ENCODE results near the gene ZBTB45. TPM values are rescaled to one million over a fixed set of nuclear protein-coding genes. Genes with fewer than 3 reads are reported as not detected.

Gene ZBTB45
- total RNA-seq, 2 experiments from 2014 or later = 10.7 to 14.7 TPM

DNA sequence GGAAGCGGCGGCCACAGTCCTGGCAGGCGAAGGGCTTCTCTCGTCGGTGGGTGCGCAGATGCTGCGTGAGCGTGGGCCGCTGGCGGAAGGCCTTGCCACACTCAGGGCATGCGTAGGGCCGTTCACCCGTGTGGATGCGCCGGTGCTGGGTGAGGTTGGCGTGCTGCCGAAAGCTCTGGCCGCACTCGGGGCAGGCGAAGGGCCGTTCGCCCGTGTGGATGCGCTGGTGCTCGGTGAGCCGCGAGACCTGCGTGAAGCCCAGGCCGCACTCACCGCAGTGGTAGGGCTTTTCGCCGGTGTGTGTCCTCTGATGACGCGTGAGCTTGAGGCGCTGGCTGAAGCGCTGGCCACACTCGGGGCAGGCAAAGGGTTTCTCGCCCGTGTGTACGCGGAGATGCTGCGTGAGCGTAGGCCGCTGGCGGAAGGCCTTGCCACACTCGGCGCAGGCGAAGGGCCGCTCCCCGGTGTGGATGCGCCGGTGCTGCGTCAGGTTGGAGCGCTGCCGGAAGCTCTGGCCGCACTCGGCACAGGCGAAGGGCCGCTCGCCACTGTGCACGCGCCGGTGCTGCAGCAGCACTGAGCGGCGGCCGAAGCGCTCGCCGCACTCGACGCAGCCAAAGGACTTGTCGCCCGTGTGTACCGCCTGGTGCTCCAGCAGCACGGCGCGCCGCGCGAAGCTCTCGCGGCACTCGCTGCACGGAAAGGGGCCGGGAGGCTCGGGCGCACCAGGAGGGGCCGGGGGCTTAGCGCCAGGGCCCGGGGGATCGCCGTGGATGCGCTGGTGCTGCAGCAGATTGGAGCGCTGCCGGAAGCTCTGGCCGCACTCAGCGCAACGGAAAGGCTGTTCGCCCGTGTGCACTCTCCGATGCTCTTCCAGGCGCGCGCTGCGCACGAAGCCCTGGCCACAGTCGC, 42.8 kb upstream of the ZBTB45 start:
- ChIA-PET CTCF (ENCODE audit: unreplicated experiment) (interaction anchor here (0.5 kb wide), 1 partner anchor 748 kb away, joined by 15 read pairs; the partner anchor contains the start of gene ZNF552), POLR2A (no interaction called here)
- Histone ChIP-seq H3K36me3 (ENCODE audit: insufficient read depth, low read length) (peaks cover 9% of the 10 kb centered on the region; the same call in 1 of the 2 replicates), H3K9me3 (ENCODE audit: low read length) (no peaks in the 10 kb centered on the region), H2AFZ (ENCODE audit: low read length) (no peak overlapping the region), H3K9me2 (ENCODE audit: insufficient read depth, low read length) (no peaks in the 10 kb centered on the region), H3K27ac (ENCODE audit: low read depth, low read length, poor library complexity, severe bottlenecking) (no peak overlapping the region), H3K79me2 (ENCODE audit: insufficient read depth, low read depth, low read length) (peaks cover 7% of the 10 kb centered on the region), H3K4me1 (ENCODE audit: insufficient read depth, low read length, poor library complexity, severe bottlenecking) (peaks cover 24% of the 10 kb centered on the region), H4K20me1 (ENCODE audit: insufficient read depth, low read length) (no peaks in the 10 kb centered on the region), H3K4me2 (ENCODE audit: low read length) (peak overlapping the region; percentile 33; the same call in 1 of the 2 replicates), H3K4me3 (ENCODE audit: low read depth, low read length, poor library complexity, severe bottlenecking) (no peak overlapping the region)
- TF ChIP-seq EZH2phosphoT487 (IDR thresholded peaks at IDR 0.05; ENCODE audit: borderline replicate concordance, low read depth, low read length) = no peak
- TF ChIP-seq, protein P1, sequence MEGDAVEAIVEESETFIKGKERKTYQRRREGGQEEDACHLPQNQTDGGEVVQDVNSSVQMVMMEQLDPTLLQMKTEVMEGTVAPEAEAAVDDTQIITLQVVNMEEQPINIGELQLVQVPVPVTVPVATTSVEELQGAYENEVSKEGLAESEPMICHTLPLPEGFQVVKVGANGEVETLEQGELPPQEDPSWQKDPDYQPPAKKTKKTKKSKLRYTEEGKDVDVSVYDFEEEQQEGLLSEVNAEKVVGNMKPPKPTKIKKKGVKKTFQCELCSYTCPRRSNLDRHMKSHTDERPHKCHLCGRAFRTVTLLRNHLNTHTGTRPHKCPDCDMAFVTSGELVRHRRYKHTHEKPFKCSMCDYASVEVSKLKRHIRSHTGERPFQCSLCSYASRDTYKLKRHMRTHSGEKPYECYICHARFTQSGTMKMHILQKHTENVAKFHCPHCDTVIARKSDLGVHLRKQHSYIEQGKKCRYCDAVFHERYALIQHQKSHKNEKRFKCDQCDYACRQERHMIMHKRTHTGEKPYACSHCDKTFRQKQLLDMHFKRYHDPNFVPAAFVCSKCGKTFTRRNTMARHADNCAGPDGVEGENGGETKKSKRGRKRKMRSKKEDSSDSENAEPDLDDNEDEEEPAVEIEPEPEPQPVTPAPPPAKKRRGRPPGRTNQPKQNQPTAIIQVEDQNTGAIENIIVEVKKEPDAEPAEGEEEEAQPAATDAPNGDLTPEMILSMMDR (conservative IDR thresholded peaks at IDR 0.05; ENCODE audit: low read length) = no peak
- no peak for DNase-seq (ENCODE audit: low spot score)
- no TSS peak for BruUV-seq (replicated peaks)
- intact Hi-C loops (cut with micrococcal nuclease; ENCODE audit: unreplicated experiment) = no loop called here

DNA sequence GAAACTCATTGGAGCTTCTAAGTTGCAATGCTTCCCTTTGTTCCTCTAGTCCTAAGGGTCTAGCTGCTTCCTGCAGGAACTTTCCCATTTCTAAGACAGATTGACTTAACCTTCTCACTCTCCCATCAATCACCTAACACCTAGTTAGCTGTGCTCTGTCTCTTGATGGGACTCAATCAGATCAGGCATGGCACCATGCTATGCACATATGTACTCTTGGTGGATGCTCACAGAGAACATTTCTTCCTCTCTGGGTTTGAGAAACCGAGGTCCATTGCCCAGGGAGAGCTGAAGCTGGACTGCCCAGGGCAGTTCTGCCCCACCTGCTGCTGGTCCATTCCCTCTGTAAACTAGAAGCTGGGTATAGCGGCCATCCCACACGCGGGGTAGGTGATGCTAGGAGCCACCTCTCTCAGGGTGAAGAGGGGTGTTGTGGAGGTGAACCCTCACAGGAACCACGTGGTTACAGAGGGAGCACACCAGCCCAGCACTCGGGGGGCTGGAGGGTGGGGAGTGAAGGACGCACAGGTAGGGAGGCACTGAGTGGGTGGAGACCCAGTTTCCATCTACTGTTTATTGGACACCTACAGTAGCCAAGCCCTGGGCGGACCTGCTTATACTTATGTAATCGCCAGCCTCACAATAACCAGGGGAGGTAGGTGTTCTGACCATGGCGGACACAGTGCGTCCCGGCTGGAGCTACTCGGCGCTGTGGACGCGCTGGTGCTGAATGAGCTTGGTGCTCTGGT, 41.9 kb upstream of the ZBTB45 start:
- Histone ChIP-seq H3K79me2 (ENCODE audit: insufficient read depth, low read depth, low read length) (peaks cover 16% of the 10 kb centered on the region), H3K4me3 (ENCODE audit: low read depth, low read length, poor library complexity, severe bottlenecking) (no peak overlapping the region), H3K36me3 (ENCODE audit: insufficient read depth, low read length) (peaks cover 17% of the 10 kb centered on the region; the same call in 1 of the 2 replicates), H4K20me1 (ENCODE audit: insufficient read depth, low read length) (no peaks in the 10 kb centered on the region), H3K4me1 (ENCODE audit: insufficient read depth, low read length, poor library complexity, severe bottlenecking) (peaks cover 29% of the 10 kb centered on the region), H3K4me2 (ENCODE audit: low read length) (peak overlapping the region; percentile 33; the same call in 1 of the 2 replicates), H3K9me3 (ENCODE audit: low read length) (no peaks in the 10 kb centered on the region), H3K27ac (ENCODE audit: low read depth, low read length, poor library complexity, severe bottlenecking) (no peak overlapping the region), H3K9me2 (ENCODE audit: insufficient read depth, low read length) (no peaks in the 10 kb centered on the region), H2AFZ (ENCODE audit: low read length) (no peak overlapping the region)
- ChIA-PET CTCF (ENCODE audit: unreplicated experiment) (interaction anchor here (0.5 to 0.6 kb wide), 2 partner anchors 20 to 747 kb away, joined by 3 to 15 read pairs; partner anchors contain the start of gene ZNF552), POLR2A (no interaction called here)
- TF ChIP-seq, protein P1 (conservative IDR thresholded peaks at IDR 0.05; ENCODE audit: low read length) = no peak
- no peak for TF ChIP-seq EZH2phosphoT487 (IDR thresholded peaks at IDR 0.05; ENCODE audit: borderline replicate concordance, low read depth, low read length)
- intact Hi-C loops (cut with micrococcal nuclease; ENCODE audit: unreplicated experiment) = no loop called here
- DNase-seq (ENCODE audit: low spot score) = no peak
- no TSS peak for BruUV-seq (replicated peaks)
